HG02759 (cell line): ENCODE measurements around the gene SPATA9.

Source experiments
- ATAC-seq: cut with Tn5 transposase; IDR thresholded peaks from one replicate; pipeline ENCODE4 v1.9.1; 2021; ENCODE audit warnings: mild to moderate bottlenecking, moderate library complexity; ENCODE audit not compliant: unreplicated experiment

SPATA9 gene

GRCh38 chr5:95686651-95687050, 3.9 kb upstream of the SPATA9 start:
- ATAC-seq: no peak

- no peak for ATAC-seq
Measured at GRCh38 chr5:95684361-95684760, 1.6 kb upstream of the SPATA9 start.

GRCh38 chr5:95673081-95673480, 9.7 kb downstream of the SPATA9 start:
- ATAC-seq: no peak

- no peak for ATAC-seq
Measured at GRCh38 chr5:95672641-95673040, 10.2 kb downstream of the SPATA9 start.

GRCh38 chr5:95671826-95672225, 11.0 kb downstream of the SPATA9 start:
- ATAC-seq: no peak

- no peak for ATAC-seq
Measured at GRCh38 chr5:95670568-95670967, 12.2 kb downstream of the SPATA9 start.

GRCh38 chr5:95669985-95670384, 12.8 kb downstream of the SPATA9 start:
- ATAC-seq: no peak

GRCh38 chr5:95669540-95669939, 13.3 kb downstream of the SPATA9 start:
- ATAC-seq: no peak

- ATAC-seq: no peak
Measured at GRCh38 chr5:95668728-95669127, 14.1 kb downstream of the SPATA9 start.

- no peak for ATAC-seq
Measured at GRCh38 chr5:95668216-95668615, 14.6 kb downstream of the SPATA9 start.

- ATAC-seq: no peak
Measured at GRCh38 chr5:95667678-95668077, 15.1 kb downstream of the SPATA9 start.

GRCh38 chr5:95667061-95667618, 15.7 kb downstream of the SPATA9 start:
- no peak for ATAC-seq

GRCh38 chr5:95664204-95664786, 18.5 kb downstream of the SPATA9 start:
- ATAC-seq: no peak

GRCh38 chr5:95662946-95663345, 19.8 kb downstream of the SPATA9 start:
- no peak for ATAC-seq

- no peak for ATAC-seq
Measured at GRCh38 chr5:95660060-95660459, 22.7 kb downstream of the SPATA9 start.

- ATAC-seq: no peak
Measured at GRCh38 chr5:95655575-95655974, 27.2 kb downstream of the SPATA9 start.

- no peak for ATAC-seq
Measured at GRCh38 chr5:95654196-95654595, 28.6 kb downstream of the SPATA9 start.

GRCh38 chr5:95652849-95653248, 29.9 kb downstream of the SPATA9 start:
- no peak for ATAC-seq

- ATAC-seq: no peak
Measured at GRCh38 chr5:95649842-95650620, 32.8 kb downstream of the SPATA9 start.

- no peak for ATAC-seq
Measured at GRCh38 chr5:95649274-95649673, 33.5 kb downstream of the SPATA9 start.

- no peak for ATAC-seq
Measured at GRCh38 chr5:95647886-95648860, 34.6 kb downstream of the SPATA9 start.
